Measurements from ENCODE around the gene PTPRN2.
"Not testable (repeated sequence)": the region's sequence is repeated elsewhere in the genome, so short reads cannot be mapped to it uniquely, and the experiment has no call there.

Gene PTPRN2

GRCh38 chr7:157853076-157853788 lies 734.4 kb downstream of the PTPRN2 start:
- TF ChIP-seq CTCF (conservative IDR thresholded peaks at IDR 0.05; ENCODE audit: low read length) = no peak

GRCh38 chr7:157851501-157852067 lies 736.0 kb downstream of the PTPRN2 start:
- no peak overlapping the region for H3K4me3 ChIP-seq (ENCODE audit: low read length)
- no peak for TF ChIP-seq CTCF (conservative IDR thresholded peaks at IDR 0.05; ENCODE audit: low read length)
- no peak for DNase-seq (ENCODE audit: low read depth)

More at GRCh38 chr7:157853076-157853788, 734.4 kb downstream of the PTPRN2 start:
- H3K4me3 ChIP-seq (ENCODE audit: low read length) = no peak overlapping the region
- no peak for DNase-seq (ENCODE audit: low read depth)

- TF ChIP-seq CTCF (conservative IDR thresholded peaks at IDR 0.05; ENCODE audit: low read length) = no peak
- no peak overlapping the region for H3K4me3 ChIP-seq (ENCODE audit: low read length)
- no peak for DNase-seq (ENCODE audit: low read depth)
Measured at GRCh38 chr7:157850481-157851444, 736.9 kb downstream of the PTPRN2 start.

GRCh38 chr7:157849726-157850125 lies 737.9 kb downstream of the PTPRN2 start:
- no peak for DNase-seq (ENCODE audit: low read depth)
- H3K4me3 ChIP-seq (ENCODE audit: low read length) = no peak overlapping the region
- TF ChIP-seq CTCF (conservative IDR thresholded peaks at IDR 0.05; ENCODE audit: low read length) = no peak

GRCh38 chr7:157849341-157849596 lies 738.4 kb downstream of the PTPRN2 start:
- no peak for DNase-seq (ENCODE audit: low read depth)
- TF ChIP-seq CTCF (conservative IDR thresholded peaks at IDR 0.05; ENCODE audit: low read length) = no peak
- H3K4me3 ChIP-seq (ENCODE audit: low read length) = no peak overlapping the region

GRCh38 chr7:157848508-157849340 lies 738.9 kb downstream of the PTPRN2 start:
- no peak for TF ChIP-seq CTCF (conservative IDR thresholded peaks at IDR 0.05; ENCODE audit: low read length)
- no peak overlapping the region for H3K4me3 ChIP-seq (ENCODE audit: low read length)
- DNase-seq (ENCODE audit: low read depth) = no peak

GRCh38 chr7:157847756-157848487 lies 739.7 kb downstream of the PTPRN2 start:
- DNase-seq (ENCODE audit: low read depth); H3K4me3 ChIP-seq (ENCODE audit: low read length): not testable (repeated sequence)

- not testable (repeated sequence) for H3K4me3 ChIP-seq (ENCODE audit: low read length); DNase-seq (ENCODE audit: low read depth)
Measured at GRCh38 chr7:157846746-157847145, 740.9 kb downstream of the PTPRN2 start.

Data from AG10803 (cell line).